ENCODE results near the gene YTHDF1.
"Not testable (repeated sequence)": the region's sequence is repeated elsewhere in the genome, so short reads cannot be mapped to it uniquely, and the experiment has no call there.

Gene YTHDF1

DNA sequence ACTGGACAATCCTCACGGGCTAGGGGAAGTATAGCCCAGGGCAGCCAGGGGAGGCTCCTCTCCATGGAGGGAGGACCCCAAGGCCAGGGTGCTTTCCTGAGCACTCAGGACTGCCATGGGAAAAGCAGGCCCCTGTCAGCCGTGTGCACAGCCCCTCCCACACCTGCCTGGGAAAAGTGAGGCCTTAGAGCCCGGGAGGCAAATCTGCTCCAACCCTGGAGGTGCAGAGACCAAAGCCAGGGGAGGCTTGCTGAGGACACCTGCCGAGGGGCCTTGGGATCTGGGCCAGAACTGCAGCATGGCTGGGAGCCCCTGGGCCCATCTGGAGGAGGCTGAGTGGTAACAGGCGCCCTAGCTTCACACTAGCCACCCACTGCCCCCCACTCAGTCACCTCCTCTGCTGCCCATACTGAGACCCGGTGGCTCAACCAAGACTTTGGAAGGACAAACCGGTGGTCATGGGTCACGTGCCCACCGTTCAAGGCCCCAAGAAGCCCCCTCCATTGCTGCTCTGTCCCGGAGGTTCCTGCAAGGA is 55.2 kb downstream of the YTHDF1 start:
- no peak overlapping the region for H3K4me2 ChIP-seq (ENCODE audit: low read length)
- no peaks in the 10 kb centered on the region for H3K36me3 ChIP-seq (replicated peaks; ENCODE audit: low read depth, low read length)
- TF ChIP-seq, protein P1, sequence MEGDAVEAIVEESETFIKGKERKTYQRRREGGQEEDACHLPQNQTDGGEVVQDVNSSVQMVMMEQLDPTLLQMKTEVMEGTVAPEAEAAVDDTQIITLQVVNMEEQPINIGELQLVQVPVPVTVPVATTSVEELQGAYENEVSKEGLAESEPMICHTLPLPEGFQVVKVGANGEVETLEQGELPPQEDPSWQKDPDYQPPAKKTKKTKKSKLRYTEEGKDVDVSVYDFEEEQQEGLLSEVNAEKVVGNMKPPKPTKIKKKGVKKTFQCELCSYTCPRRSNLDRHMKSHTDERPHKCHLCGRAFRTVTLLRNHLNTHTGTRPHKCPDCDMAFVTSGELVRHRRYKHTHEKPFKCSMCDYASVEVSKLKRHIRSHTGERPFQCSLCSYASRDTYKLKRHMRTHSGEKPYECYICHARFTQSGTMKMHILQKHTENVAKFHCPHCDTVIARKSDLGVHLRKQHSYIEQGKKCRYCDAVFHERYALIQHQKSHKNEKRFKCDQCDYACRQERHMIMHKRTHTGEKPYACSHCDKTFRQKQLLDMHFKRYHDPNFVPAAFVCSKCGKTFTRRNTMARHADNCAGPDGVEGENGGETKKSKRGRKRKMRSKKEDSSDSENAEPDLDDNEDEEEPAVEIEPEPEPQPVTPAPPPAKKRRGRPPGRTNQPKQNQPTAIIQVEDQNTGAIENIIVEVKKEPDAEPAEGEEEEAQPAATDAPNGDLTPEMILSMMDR (IDR thresholded peaks at IDR 0.05; ENCODE audit: low read depth, low read length): no peak
- no peaks in the 10 kb centered on the region for H3K4me1 ChIP-seq (ENCODE audit: low read length)
- no peak overlapping the region for H3K4me3 ChIP-seq (ENCODE audit: low read length)
- no peak overlapping the region for H3K27ac ChIP-seq (ENCODE audit: low read length)
- no peaks in the 10 kb centered on the region for H3K79me2 ChIP-seq (ENCODE audit: low read length)
- 0 out of 2 replicates have a peak, but pooled peaks cover 3% of the 10 kb centered on the region for H4K20me1 ChIP-seq (ENCODE audit: insufficient read depth, low read length)
- no peak overlapping the region for H3K9ac ChIP-seq (ENCODE audit: low read length)
- H3K9me3 ChIP-seq (ENCODE audit: insufficient read depth, low read length): no peaks in the 10 kb centered on the region
- H3K27me3 ChIP-seq (ENCODE audit: low read depth, low read length): peaks cover 11% of the 10 kb centered on the region; the same call in 1 of the 2 replicates
- no peak overlapping the region for H2AFZ ChIP-seq (ENCODE audit: low read depth, low read length)

DNA sequence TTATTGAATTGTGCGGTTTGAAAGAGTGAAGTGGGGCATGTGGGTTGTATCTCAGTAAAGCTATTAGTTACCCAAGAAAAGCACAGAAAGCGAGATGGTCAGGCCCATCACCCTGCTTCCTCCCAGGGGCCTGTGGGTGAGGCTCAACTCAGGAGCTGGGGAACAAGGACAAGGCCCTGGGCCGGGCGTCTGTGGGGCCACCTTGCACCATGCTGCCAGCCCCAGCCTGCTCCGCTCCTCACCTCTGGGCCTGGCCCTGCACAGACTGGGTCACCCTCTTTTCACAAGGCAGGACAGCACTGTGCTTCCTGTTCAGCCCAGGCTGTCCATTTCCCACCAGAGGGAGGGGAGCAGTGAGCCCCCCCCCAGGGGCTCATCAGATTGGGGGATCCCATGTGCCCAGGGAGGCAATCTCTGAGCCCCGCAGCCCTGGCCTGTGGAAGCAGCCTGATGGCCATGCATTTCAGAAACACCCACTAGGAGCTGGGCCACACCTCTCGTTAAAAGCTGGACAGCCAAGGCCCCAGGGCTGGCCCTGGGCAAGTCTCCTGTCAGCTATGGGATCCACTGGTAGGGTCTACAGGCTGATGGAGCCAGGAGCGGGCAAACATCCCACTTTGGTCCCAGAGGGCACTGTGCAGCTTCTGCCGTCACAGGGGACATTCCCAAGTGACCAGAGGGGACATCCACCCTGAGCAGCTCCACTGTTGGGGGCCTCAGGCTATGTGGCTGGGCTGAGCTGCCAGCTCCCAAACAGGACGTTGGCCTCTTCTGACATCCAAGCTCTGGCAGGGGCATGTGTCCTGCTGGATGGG is 55.9 kb downstream of the YTHDF1 start:
- no peaks in the 10 kb centered on the region for H3K36me3 ChIP-seq (replicated peaks; ENCODE audit: low read depth, low read length)
- H2AFZ ChIP-seq (ENCODE audit: low read depth, low read length): no peak overlapping the region
- TF ChIP-seq, protein P1 (IDR thresholded peaks at IDR 0.05; ENCODE audit: low read depth, low read length): no peak
- no peak for TF ChIP-seq EZH2phosphoT487 (IDR thresholded peaks at IDR 0.05; ENCODE audit: low read depth)
- H3K27me3 ChIP-seq (ENCODE audit: low read depth, low read length): peaks cover 18% of the 10 kb centered on the region; the same call in 1 of the 2 replicates
- no peak overlapping the region for H3K27ac ChIP-seq (ENCODE audit: low read length)
- H3K9ac ChIP-seq (ENCODE audit: low read length): no peak overlapping the region
- H3K79me2 ChIP-seq (ENCODE audit: low read length): no peaks in the 10 kb centered on the region
- no peaks in the 10 kb centered on the region for H3K9me3 ChIP-seq (ENCODE audit: insufficient read depth, low read length)
- no peaks in the 10 kb centered on the region for H3K4me1 ChIP-seq (ENCODE audit: low read length)
- H3K4me3 ChIP-seq (ENCODE audit: low read length): no peak overlapping the region
- H4K20me1 ChIP-seq (ENCODE audit: insufficient read depth, low read length): 0 out of 2 replicates have a peak, but pooled peaks cover 3% of the 10 kb centered on the region
- no peak overlapping the region for H3K4me2 ChIP-seq (ENCODE audit: low read length)

GRCh38 chr20:63159251-63159650 is 56.7 kb downstream of the YTHDF1 start:
- H3K4me3 ChIP-seq (ENCODE audit: low read length); H3K9ac ChIP-seq (ENCODE audit: low read length); H3K4me2 ChIP-seq (ENCODE audit: low read length); H3K27ac ChIP-seq (ENCODE audit: low read length); H3K9me3 ChIP-seq (ENCODE audit: insufficient read depth, low read length); H4K20me1 ChIP-seq (ENCODE audit: insufficient read depth, low read length); H3K36me3 ChIP-seq (replicated peaks; ENCODE audit: low read depth, low read length); H2AFZ ChIP-seq (ENCODE audit: low read depth, low read length); H3K4me1 ChIP-seq (ENCODE audit: low read length); H3K79me2 ChIP-seq (ENCODE audit: low read length): not testable (repeated sequence)
- H3K27me3 ChIP-seq (ENCODE audit: low read depth, low read length): peaks cover 22% of the 10 kb centered on the region; the same call in 1 of the 2 replicates

GRCh38 chr20:63158845-63159244 is 57.1 kb downstream of the YTHDF1 start:
- TF ChIP-seq EZH2phosphoT487 (IDR thresholded peaks at IDR 0.05; ENCODE audit: low read depth): no peak
- TF ChIP-seq, protein P1 (IDR thresholded peaks at IDR 0.05; ENCODE audit: low read depth, low read length): no peak
- Histone ChIP-seq H3K27me3 (ENCODE audit: low read depth, low read length) (peaks cover 26% of the 10 kb centered on the region; the same call in 1 of the 2 replicates), H3K9me3 (ENCODE audit: insufficient read depth, low read length) (no peaks in the 10 kb centered on the region), H3K79me2 (ENCODE audit: low read length) (no peaks in the 10 kb centered on the region), H3K4me2 (ENCODE audit: low read length) (no peak overlapping the region), H3K36me3 (replicated peaks; ENCODE audit: low read depth, low read length) (no peaks in the 10 kb centered on the region), H2AFZ (ENCODE audit: low read depth, low read length) (no peak overlapping the region), H3K9ac (ENCODE audit: low read length) (no peak overlapping the region), H3K4me1 (ENCODE audit: low read length) (no peaks in the 10 kb centered on the region), H4K20me1 (ENCODE audit: insufficient read depth, low read length) (no peaks in the 10 kb centered on the region), H3K27ac (ENCODE audit: low read length) (no peak overlapping the region), H3K4me3 (ENCODE audit: low read length) (no peak overlapping the region)

All from OCI-LY3 (cell line).